Renal cortical epithelial cell (primary cell): Measurements from ENCODE around the gene ARMH3. TPM values are rescaled to one million over a fixed set of nuclear protein-coding genes. Genes with fewer than 3 reads are reported as not detected.

ENCODE experiments used
- DNase-seq: peaks from one replicate; pipeline ENCODE4 v3.0.0-alpha.2; 2011; ENCODE audit warnings: low read depth
- total RNA-seq: library from RNA; depleted of rRNA; stranded (reverse); fragments of >200 nt; gene quantifications from 2 replicates; pipeline ENCODE4 v1.2.3, GENCODE V29; 2014

Gene ARMH3, protein sequence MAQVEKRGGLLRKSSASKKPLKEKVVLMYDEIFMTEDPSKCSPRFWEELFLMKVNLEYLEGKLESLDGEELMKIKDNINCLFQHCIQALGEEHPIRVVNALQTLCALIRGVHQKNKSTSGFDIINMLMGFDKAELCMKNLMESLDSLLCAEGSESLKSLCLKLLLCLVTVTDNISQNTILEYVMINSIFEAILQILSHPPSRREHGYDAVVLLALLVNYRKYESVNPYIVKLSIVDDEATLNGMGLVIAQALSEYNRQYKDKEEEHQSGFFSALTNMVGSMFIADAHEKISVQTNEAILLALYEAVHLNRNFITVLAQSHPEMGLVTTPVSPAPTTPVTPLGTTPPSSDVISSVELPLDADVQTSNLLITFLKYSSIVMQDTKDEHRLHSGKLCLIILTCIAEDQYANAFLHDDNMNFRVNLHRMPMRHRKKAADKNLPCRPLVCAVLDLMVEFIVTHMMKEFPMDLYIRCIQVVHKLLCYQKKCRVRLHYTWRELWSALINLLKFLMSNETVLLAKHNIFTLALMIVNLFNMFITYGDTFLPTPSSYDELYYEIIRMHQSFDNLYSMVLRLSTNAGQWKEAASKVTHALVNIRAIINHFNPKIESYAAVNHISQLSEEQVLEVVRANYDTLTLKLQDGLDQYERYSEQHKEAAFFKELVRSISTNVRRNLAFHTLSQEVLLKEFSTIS
- total RNA-seq: 5.9 and 18.4 TPM in 2 replicates

DNA sequence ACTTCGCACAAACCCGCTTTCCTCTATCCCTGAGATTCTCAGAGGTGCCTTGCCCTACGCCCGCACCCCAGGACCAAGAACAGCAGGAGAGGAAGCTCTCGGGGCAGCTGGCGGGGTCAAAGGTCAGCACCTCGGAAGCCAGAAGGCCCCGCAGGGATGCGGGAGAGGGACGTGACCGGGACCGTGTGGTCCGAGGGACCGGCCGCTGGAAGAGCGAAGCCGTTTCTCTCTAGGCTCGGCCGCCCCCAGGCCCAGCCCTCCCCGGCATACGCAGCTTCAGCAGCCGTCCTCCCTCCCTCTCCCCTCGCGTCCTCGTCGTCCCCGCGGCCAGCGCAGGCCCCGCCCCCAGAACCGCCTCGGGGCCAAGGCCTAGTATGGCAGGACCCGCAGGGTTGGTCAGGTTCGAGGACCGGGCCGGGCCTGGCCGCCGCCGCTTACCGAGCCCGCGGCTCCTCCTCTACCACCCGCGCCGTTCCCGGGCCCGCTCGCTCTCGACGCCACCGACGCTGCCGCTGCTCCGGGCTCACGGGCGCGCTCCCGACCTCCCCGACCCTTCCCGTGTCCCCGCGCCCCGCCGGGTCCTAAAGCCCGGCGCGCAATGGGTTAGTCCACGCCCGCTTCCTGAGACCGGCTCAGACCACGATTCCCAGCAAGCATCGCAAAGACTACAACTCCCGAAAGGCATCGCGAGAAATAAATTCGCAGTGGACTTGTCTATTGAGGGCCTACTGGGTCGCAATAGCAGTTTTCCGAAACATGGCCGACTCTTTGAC, at the start of gene ARMH3:
Gene ARMH3 (minus strand): TSS at position 527 of the 773 bp plus-strand sequence. CDS start 16,059 bp downstream, outside the sequence.
- peak; percentile 96 for DNase-seq

DNA sequence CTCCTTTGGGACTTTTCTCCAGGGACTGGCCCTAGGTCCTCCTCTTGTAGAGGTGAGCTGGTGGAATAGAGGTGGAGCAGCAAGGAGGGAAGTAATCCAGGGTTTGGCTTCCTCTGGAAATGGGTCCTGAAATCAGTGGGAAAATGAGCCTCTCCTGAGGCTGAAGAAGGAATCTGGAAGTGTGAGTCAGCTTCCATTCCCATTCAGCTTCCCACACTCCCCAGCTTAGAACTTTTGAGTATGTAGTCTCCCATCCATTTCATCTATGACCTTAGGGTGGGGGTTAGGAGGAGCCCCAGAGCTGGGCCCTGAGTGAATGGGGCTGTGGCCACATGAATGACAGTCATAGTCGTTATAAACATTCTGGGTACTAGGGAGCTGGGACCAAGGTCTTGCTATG, 46.4 kb upstream of the ARMH3 start:
- DNase-seq: no peak

DNA sequence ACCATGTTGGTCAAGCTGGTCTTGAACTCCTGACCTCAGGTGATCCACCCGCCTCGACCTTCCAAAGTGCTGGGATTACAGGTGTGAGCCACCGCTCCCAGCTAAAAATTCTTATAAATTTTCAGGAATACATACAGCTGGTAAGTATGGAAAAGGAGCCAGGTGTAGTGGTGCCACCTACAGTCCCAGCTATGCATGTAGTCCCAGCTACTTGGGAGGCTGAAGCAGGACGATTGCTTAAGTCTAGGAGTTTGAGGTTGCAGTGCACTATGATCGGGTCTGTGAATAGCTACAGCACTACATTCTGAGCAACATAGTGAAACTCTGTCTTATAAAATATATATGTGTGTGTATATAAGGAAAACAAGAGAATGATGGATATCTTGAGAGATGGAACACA, 45.2 kb upstream of the ARMH3 start:
- no peak for DNase-seq

DNA sequence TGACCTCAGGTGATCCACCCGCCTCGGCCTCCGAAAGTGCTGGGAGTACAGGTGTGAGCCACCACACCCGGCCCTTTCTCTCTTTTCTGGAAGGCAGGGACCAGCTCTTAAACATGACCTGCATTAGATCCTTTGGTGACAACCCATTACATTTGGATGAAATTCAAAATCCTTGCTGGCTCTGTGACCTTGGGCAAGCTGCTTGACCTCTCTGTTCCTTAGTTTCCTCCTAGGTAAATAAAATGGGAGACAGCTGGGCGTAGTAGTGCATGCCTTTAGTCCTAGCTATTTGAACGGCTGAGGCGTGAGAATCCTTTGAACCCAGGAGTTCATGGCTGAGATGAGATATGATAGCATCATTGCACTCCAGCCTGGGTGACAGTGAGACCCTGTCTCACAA, 40.5 kb upstream of the ARMH3 start:
- no peak for DNase-seq

DNA sequence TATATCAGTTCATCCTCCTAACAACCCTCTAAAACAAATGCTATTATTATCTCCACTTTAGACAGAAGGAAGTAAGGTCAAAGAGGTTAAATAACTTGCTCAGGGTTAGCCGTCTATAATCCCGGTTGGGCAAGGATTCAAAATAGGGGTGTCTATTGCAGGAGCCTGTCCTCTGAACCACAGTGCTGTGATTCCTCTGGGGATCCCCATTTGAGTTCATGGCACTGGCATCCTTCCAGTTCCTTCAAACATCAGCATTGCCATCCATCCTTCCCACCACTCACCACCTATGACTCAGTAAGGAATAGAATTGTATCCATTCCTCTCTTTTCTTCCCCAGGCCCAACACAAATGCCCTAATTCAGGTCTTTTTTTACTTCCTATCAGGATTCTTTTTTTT, 34.8 kb upstream of the ARMH3 start:
- peak; percentile 47 for DNase-seq

DNA sequence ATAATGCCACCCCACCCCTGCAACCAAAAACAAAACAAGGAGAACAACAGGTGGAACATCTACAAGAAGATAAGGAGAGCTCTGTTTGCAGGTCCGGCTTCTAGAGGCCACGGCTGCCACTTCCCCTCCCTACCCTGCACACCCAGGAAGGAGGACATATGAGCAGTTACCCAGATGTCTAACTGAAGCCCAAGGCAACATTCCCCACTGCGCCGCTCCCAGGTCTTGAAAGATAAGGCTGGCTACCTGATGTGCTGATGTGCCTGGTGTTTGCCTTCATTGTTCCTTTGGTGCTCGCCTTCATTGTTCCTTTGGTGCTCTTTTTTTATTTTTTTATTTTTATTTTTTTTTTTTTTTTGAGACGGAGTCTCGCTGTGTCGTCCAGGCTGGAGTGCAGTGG, 30.2 kb upstream of the ARMH3 start:
- no peak for DNase-seq

DNA sequence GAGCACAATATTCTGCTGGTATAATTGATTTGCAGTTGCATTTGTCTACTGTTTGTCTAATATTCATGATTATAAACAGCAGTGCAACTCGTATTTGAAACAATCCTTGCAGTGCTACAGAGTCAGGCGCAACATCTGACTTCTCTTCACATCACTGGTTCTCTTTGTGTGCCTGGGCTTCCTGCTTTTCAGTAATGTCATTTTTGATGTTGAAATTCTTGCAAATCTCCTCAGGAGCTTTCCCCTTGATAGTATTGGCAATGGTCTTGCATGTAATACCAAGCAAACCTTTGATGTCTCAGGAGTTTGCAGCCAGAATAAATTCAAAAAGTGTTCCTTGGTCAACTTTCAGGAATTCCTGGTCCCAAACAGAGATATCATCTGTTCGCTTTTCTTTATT, 29.4 kb upstream of the ARMH3 start:
- no peak for DNase-seq

DNA sequence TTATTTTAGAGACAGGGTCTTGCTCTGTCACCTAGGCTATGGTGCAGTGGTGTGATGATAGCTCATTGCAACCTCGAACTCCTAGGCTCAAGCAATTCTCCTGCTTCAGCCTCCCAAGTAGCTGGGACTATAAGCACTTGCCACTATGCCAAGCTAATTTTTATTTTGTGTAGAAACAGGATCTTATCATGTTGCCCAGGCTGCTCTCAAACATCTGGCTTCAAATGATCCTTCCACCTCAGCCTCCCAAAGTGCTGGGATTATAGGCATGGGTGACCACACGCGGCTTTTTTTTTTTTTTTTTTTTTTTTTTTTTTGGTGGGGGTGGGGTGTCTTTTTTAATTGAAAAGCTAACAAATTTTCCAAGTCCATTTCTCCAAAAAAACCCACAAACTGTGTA, 27.6 kb upstream of the ARMH3 start:
- no peak for DNase-seq

DNA sequence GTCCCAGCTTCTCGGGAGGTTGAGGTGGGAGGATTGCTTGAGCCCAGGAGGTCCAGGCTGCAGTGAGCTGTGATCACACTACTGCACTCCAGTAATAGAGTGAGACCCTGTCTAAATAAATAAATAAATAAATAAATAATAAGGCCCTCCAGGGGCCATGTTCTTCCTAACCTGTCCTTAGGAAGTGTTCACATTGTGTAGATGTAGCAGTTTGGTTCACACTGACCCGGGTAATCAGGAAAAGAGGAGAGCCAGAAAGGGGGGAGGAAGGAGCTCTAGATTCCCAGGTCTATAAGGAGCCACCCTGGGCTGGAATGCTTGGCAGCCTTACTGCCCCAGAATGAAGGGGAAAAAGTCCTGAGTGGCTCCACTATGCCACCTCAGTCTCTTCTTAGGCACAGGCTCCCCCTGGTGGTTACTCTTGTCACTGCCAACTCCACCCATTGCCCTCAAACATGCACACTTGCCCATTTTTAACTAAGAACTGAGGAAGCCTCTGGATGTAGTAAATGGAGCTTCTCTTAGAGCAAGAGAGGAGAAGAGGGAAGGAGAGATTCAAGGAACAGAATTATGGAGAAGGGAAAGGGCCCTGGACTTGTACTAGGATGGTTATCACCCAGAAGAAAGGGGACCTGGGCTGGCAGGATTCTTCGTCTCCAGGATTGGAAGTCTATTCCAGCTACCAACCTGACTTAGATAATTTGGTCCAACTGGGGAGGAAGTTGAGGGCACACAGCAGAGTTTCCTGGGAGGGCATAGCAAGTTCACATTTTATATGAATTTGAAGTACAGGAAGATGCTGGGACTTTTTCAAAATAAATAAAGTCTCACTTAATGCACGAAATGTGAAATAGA, 16.9 kb upstream of the ARMH3 start:
- DNase-seq: peak; percentile 68

DNA sequence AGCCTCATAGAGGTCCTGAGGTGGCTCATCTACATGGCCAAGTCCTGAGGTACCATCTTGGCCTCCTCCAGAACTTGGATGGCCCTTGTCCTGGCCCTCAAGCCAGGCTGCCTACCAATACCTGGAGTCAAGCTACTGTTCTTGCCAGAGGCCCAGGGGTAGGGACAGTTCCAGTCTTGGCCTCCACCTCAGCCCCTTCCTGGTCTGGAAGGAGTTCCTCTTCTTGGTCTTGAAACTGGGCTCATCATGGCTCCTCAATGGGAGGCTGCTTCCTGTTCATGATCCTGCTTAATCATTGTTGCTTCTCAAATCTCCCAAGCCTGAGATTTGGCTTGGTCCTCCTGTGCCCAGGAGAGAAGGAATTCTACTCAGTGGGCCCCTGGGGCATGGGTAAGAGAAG, 13.1 kb upstream of the ARMH3 start:
- no peak for DNase-seq

DNA sequence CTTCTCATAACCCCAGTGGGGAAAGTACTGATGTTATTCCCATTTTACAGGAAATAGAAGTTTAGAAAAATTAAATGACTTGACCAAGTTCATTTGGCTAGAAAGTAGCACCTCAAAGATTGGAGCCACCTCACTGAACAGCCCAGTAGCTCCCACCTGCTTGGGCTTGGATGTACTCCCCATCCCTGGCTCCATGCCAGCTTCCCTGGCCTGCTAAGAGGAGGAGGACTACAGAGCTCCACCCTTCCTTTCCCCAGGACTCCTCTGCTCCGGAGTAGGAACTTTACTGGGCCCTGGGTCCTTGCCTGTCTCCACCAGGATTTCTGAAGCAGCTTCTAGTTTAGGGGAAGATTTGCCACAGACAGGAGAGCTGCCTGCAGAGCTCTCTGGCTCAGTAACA, 12.2 kb upstream of the ARMH3 start:
- no peak for DNase-seq

DNA sequence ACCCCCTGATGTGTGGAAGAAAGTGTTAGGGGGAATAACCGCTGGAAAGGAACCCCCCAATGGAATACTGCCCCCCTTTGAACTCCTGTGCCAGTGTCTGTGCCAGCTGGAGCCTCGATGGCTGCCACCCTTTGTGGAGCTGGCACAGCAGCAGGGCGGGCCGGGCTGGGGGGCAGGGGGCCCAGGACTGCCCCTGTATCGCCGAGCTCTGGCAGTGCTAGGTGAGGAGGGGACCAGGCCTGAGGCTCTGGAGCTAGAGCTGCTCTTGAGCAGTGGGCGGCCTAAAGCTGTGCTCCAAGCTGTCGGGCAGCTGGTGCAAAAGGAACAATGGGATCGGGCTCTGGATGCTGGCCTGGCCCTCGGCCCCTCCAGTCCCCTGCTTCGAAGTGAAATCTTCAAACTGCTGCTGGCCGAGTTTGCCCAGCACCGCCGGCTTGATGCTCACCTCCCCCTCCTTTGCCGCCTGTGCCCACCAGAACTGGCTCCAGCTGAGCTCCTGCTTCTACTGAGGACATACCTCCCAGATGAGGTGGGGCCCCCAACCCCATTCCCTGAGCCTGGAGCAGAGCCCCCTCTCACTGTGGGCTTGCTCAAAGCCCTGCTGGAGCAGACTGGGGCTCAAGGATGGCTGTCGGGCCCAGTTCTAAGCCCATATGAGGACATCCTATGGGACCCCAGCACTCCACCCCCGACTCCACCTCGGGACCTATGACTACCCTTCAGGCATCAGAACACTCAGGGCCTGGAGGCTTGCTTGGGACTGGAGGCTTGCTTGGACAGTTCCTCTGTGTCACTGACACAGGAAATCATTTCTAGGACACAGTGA, 11.3 kb upstream of the ARMH3 start:
- DNase-seq: no peak

DNA sequence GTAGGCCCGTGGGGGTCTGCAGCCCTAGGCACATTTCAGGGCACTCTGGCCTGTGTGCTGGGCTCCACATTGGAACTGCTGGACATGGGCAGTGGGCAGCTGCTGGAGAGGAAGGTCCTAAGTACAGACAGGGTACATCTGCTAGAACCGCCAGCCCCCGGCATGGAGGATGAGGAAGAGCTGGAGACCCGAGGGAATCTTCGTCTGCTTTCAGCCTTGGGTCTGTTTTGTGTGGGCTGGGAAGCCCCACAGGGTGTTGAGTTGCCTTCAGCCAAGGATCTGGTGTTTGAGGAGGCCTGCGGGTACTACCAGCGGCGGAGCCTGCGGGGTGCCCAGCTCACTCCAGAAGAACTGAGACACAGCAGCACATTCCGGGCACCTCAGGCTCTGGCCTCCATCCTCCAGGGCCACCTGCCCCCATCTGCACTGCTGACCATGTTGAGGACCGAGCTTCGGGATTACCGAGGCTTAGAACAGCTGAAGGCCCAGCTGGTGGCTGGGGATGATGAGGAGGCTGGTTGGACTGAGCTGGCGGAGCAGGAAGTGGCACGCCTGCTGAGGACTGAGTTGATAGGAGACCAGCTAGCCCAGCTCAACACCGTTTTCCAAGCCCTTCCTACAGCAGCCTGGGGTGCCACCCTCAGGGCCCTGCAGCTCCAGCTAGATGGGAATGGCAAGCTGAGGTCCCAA, 10.6 kb upstream of the ARMH3 start:
- DNase-seq: no peak

DNA sequence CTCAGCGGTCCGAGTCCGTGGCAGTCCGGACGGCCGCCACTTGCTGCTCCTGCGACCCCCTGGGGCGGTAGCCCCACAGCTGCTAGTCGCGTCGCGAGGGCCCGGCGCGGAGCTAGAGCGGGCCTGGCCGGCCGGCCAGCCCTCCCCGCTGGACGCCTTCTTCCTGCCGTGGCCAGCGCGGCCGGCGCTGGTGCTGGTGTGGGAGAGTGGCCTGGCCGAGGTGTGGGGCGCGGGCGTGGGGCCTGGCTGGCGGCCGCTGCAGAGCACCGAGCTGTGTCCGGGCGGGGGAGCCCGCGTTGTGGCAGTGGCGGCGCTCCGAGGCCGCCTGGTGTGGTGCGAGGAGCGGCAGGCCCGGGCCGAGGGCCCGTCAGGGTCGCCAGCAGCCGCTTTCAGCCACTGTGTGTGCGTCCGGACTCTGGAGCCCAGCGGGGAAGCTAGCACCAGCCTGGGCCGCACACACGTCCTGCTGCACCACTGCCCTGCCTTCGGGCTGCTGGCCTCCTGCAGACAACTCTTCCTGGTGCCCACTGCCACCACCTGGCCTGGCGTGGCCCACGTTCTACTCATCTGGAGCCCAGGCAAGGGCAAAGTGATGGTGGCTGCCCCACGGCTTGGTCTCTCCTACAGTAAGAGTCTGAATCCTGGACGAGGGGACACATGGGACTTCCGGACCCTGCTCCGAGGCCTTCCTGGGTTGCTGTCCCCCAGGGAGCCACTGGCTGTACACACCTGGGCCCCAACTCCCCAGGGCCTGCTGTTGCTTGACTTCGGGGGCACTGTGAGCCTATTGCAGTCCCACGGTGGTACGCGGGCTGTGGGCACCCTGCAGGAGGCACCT, 9.8 kb upstream of the ARMH3 start:
- no peak for DNase-seq

DNA sequence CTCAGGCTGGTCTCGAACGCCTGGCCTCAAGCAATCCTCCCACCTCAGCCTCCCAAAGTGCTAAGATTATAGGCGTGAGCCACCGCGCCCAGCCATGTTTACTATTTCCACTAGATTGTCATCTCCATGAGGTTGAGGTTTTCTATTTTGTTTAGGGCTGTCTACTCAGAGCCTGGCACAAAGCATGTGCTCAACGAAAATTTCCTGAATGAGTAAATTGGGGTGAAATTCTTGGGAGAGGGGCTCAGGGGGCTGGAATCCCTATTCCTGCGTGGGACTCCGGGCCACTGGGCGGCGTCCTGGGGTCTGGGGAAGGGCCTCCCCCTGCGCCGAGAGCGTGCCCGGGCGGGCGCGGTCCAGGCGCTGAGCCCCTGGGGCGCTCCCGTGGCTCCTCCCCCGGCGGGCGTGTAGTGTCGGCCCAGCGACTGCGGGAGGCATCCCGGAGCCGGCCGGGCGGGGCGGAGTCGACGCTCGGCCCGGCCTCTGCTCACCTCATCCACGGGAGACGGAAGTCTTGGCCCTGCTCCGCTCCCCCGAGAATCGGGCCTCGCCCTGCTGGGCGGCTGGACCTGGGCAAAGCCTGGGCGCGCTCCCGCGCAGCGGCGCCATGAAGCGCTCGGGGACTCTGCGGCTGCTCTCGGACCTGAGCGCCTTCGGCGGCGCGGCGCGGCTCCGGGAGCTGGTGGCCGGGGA, 9.0 kb upstream of the ARMH3 start, which contains the start of gene HPS6:
Gene HPS6 (plus strand): TSS at position 482 of the 693 bp plus-strand sequence. CDS start 126 bp downstream, at position 608.
- peak; percentile 77 for DNase-seq

DNA sequence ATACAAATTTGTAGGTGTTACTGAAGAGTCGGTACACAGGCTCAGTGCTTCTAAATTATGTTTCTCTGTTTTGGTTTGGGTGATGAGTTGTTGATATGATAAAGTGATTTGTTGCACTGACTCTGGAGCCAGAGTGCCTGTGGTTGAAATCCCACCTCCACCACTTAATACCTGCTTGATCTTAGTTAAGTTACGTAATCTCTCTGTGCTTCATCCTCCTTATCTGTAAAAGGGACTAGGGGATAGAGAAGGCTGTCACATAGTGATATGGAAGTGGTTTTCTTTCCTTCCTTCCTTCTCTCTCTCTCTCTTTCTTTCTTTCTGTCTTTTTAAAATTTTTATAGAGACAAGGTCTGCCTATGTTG, 8.5 kb upstream of the ARMH3 start:
- DNase-seq: no peak

DNA sequence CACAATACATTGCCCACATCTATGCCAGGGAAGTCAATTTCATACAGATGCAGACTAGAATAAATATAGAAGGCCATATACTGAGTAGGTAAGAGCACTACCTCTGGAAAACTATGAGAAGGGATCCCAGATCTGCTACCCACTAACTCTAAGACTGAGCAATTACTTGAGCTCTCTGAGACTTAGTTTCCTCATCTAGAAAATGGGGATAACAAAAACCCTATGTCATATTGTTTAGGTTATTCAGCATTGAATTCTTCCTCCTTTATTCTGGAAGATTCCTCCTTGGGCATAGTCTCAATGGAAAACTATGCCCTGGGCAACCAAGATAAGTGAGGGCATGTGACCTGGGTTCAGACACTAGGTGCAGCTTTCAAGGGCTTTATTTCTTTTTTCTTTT, 4.0 kb upstream of the ARMH3 start:
- no peak for DNase-seq

DNA sequence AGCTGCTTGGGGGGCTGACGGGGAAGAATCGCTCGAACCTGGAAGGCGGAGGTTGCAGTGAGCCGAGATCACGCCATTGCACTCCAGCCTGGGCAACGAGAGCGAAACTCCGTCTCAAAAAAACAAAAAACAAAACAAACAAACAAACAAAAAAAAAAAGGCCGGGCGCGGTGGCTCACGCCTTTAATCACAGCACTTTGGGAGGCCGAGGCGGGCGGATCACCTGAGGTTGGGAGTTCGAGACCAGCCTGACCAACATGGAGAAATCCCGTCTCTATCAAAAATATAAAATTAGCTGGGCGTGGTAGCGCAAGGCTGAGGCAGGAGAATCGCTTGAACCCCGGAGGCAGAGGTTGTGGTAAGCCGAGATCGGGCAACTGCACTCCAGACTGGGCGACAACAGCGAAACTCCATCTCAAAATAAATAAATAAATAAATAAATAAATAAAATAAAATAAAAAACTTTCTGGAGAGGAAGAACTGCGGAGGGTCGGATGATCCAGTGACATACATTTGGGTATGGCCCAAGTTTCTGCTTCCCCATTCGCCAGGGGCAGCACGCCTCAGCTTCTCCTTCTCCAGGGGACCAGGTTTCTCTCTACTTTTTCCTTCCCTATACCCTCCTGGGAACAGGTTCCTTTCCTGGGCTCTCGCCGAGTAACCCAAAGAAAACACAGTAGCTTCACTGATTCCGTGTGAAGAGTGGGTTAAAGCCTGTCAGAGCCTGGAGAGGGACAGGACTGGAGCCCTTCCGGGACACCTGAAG, 909 bp downstream of the ARMH3 start:
- peak; percentile 18 for DNase-seq
